GM12878 (cell line): Measurements from ENCODE around the gene RPS3A. TPM values are rescaled to one million over a fixed set of nuclear protein-coding genes. Genes with fewer than 3 reads are reported as not detected.

ENCODE experiments used
- ATAC-seq: fragments of 200-7000 bp; cut with Tn5 transposase; 3 replicates; pipeline ENCODE4 v1.9.1; 2020; ENCODE audit warnings: mild to moderate bottlenecking, moderate library complexity
- BruUV-seq: library from RNA; stranded (reverse); fragments of 400-500 nt; replicated peaks from 2 replicates; lab custom pipeline; 2021; lab: Mats Ljungman, UMichigan
- CTCF ChIA-PET: fragments of 300-600 bp; sonication (Branson Sonifier 250); formaldehyde crosslinking; extraction: SDS; loops from one replicate; lab custom pipeline; 2021; ENCODE audit warnings: inconsistent platforms; lab: Yijun Ruan, JAX
- POLR2A ChIA-PET: fragments of 350-600 bp; formaldehyde crosslinking; extraction: SDS; loops from one replicate; lab custom pipeline; 2021; ENCODE audit warnings: inconsistent platforms; lab: Charles Lee
- RAD21 ChIA-PET: fragments of 300-600 bp; sonication (Branson Sonifier 250); formaldehyde crosslinking; loops from one replicate; lab custom pipeline; 2023; ENCODE audit warnings: antibody characterized with exemption; ENCODE audit not compliant: unreplicated experiment; lab: Charles Lee
- SMC1A ChIA-PET: fragments of 300-600 bp; sonication (Branson Sonifier 250); formaldehyde crosslinking; loops from one replicate; lab custom pipeline; 2023; ENCODE audit not compliant: unreplicated experiment, uncharacterized antibody; lab: Charles Lee
- DNase-seq: peaks from one replicate; pipeline ENCODE4 v3.0.0-alpha.2; 2011; ENCODE audit warnings: low read depth, low spot score
- FAIRE-seq: peaks from 3 replicates; lab custom pipeline; 2011; peaks lifted over from hg19 to GRCh38; lab: Jason Lieb, UNC
- H2AFZ ChIP-seq: 2 replicates; pipeline ENCODE4 v1.6.0; 2011; ENCODE audit warnings: low read depth, low read length, control low read depth; ENCODE audit not compliant: control insufficient read depth
- H3K27ac ChIP-seq: 2 replicates; pipeline ENCODE4 v1.5.1; 2011; ENCODE audit warnings: control low read depth; ENCODE audit not compliant: control insufficient read depth, insufficient read depth
- H3K27me3 ChIP-seq, 2 experiments: replicated peaks in 1 of 2; 2 replicates each; pipeline versions ENCODE4 v1.6.0 to v1.6.1; 2011; ENCODE audit warnings: low read length in 1 of 2; ENCODE audit not compliant: control insufficient read depth in 2 of 2, insufficient read depth in 2 of 2
- H3K36me3 ChIP-seq, 2 experiments: 2 replicates each; pipeline ENCODE4 v1.5.1; 2011; ENCODE audit warnings: low read length in 1 of 2; ENCODE audit not compliant: control insufficient read depth in 2 of 2, insufficient read depth in 2 of 2
- H3K4me1 ChIP-seq: 2 replicates; pipeline ENCODE4 v1.6.1; 2011; ENCODE audit warnings: mild to moderate bottlenecking, low read length, moderate library complexity, mixed read lengths; ENCODE audit not compliant: control insufficient read depth, insufficient read depth
- H3K4me2 ChIP-seq: 2 replicates; pipeline ENCODE4 v1.6.0; 2011; ENCODE audit warnings: control low read depth; ENCODE audit not compliant: control insufficient read depth, insufficient read depth
- H3K4me3 ChIP-seq: fragments of 200-600 bp; sonication (generic); 2 replicates; pipeline ENCODE4 v1.5.1; 2016
- H3K79me2 ChIP-seq: 2 replicates; pipeline ENCODE4 v1.6.0; 2011; ENCODE audit warnings: low read length; ENCODE audit not compliant: control insufficient read depth, insufficient read depth
- H3K9ac ChIP-seq: 2 replicates; pipeline ENCODE4 v1.8.0; 2011; ENCODE audit warnings: low read length, control low read depth, mixed read lengths; ENCODE audit not compliant: control insufficient read depth, insufficient read depth
- H3K9me3 ChIP-seq: replicated peaks from 3 replicates; pipeline ENCODE4 v1.5.1; 2011; ENCODE audit warnings: mild to moderate bottlenecking, low read length; ENCODE audit not compliant: control insufficient read depth, insufficient read depth
- H4K20me1 ChIP-seq: 2 replicates; pipeline ENCODE4 v1.6.0; 2011; ENCODE audit not compliant: control insufficient read depth, insufficient read depth
- ATF2 ChIP-seq: IDR thresholded peaks from 2 replicates; pipeline ENCODE4 v1.6.1; 2012; ENCODE audit warnings: low read length, inconsistent platforms
- ATF7 ChIP-seq: fragments of 450-650 bp; IDR thresholded peaks from 2 replicates; pipeline ENCODE4 v1.6.1; 2016; ENCODE audit warnings: low read depth, mild to moderate bottlenecking
- CREM ChIP-seq: IDR thresholded peaks from 2 replicates; pipeline ENCODE4 v1.6.1; 2014; ENCODE audit warnings: antibody characterized with exemption, low read depth
- GATAD2B ChIP-seq: fragments of 450-650 bp; conservative IDR thresholded peaks from 2 replicates; pipeline ENCODE4 v1.6.1; 2017; ENCODE audit warnings: low read depth, mild to moderate bottlenecking, moderate library complexity
- KDM1A ChIP-seq: fragments of 200-600 bp; sonication (generic); IDR thresholded peaks from 2 replicates; pipeline ENCODE4 v1.6.1; 2016; ENCODE audit warnings: borderline replicate concordance
- MAX ChIP-seq: IDR thresholded peaks from 2 replicates; pipeline ENCODE4 v1.6.1; 2012; ENCODE audit warnings: low read depth, low read length, improper control_type of control experiment
- NFXL1 ChIP-seq: fragments of 450-650 bp; IDR thresholded peaks from 2 replicates; pipeline ENCODE4 v1.6.1; 2017; ENCODE audit warnings: antibody characterized with exemption, mild to moderate bottlenecking, borderline replicate concordance
- POLR2A ChIP-seq: IDR thresholded peaks from 2 replicates; pipeline ENCODE4 v1.6.1; 2011; ENCODE audit warnings: low read depth, mild to moderate bottlenecking, low read length
- POLR2AphosphoS2 ChIP-seq: IDR thresholded peaks from 2 replicates; pipeline ENCODE4 v1.6.1; 2011; ENCODE audit warnings: low read depth, mild to moderate bottlenecking, low read length, improper control_type of control experiment, moderate library complexity
- RB1 ChIP-seq: fragments of 450-650 bp; formaldehyde crosslinking; IDR thresholded peaks from 2 replicates; pipeline ENCODE4 v1.6.1; 2017; ENCODE audit warnings: mild to moderate bottlenecking, borderline replicate concordance
- RCOR1 ChIP-seq: conservative IDR thresholded peaks from 2 replicates; pipeline ENCODE4 v1.6.1; 2012; ENCODE audit warnings: low read depth, low read length, improper control_type of control experiment
- RELB ChIP-seq: fragments of 450-650 bp; IDR thresholded peaks from 2 replicates; pipeline ENCODE4 v1.6.1; 2017; ENCODE audit warnings: low read depth, mild to moderate bottlenecking, moderate library complexity
- SREBF2 ChIP-seq: IDR thresholded peaks from 2 replicates; pipeline ENCODE4 v1.6.1; 2012; ENCODE audit warnings: mild to moderate bottlenecking, low read length
- TBL1XR1 ChIP-seq: IDR thresholded peaks from 2 replicates; pipeline ENCODE4 v1.6.1; 2012; ENCODE audit warnings: low read depth, low read length, improper control_type of control experiment
- TCF7 ChIP-seq: IDR thresholded peaks from 2 replicates; pipeline ENCODE4 v1.6.1; 2014; ENCODE audit warnings: antibody characterized with exemption, borderline replicate concordance
- USF2 ChIP-seq: IDR thresholded peaks from 2 replicates; pipeline ENCODE4 v1.6.1; 2011; ENCODE audit warnings: low read depth, low read length, improper control_type of control experiment, borderline replicate concordance
- ZNF217 ChIP-seq: fragments of 450-650 bp; IDR thresholded peaks from 2 replicates; pipeline ENCODE4 v1.6.1; 2017; ENCODE audit warnings: antibody characterized with exemption, mild to moderate bottlenecking
- WGBS: methylation state at CpG from one replicate; pipeline ENCODE4 v1.1.6; 2016; ENCODE audit warnings: low lambda C conversion rate; ENCODE audit not compliant: insufficient replicate concordance, insufficient coverage; ENCODE audit errors: missing lambda C conversion rate; 5-methylcytosine and 5-hydroxymethylcytosine counted together
- in situ Hi-C: fragments of 300-500 bp; cut with MboI; formaldehyde crosslinking; loops from 9 replicates; pipeline ENCODE4 v1.14.3; 2018; ENCODE audit warnings: mixed read lengths
- intact Hi-C: fragments of 100-400 bp; cut with micrococcal nuclease; formaldehyde crosslinking; loops from one replicate; pipeline ENCODE4 v1.14.2; 2022; ENCODE audit not compliant: unreplicated experiment
- polyA plus RNA-seq, 11 experiments: library from polyadenylated mRNA; depleted of rRNA in 4 of 11; unstranded in 6 of 11; stranded (reverse) in 5 of 11; fragments of >200 nt; fragmentation: Nextera tagmentation in 4 of 11; fragmentation: Illumina TruSeq in 1 of 11; extraction: Ambion mirVana in 4 of 11; extraction: Trizol in 1 of 11; gene quantifications; 1 replicate in 1 of 11; 2 replicates in 10 of 11; pipeline versions ENCODE4 v1.2.1 to v1.2.3, GENCODE V29; 2011 to 2016; ENCODE audit warnings: inconsistent platforms in 2 of 11, missing spikeins in 2 of 11, low read depth in 1 of 11
- total RNA-seq, 4 experiments: library from RNA; depleted of rRNA in 3 of 4; stranded (reverse); fragments of >200 nt in 3 of 4; fragmentation: Illumina TruSeq in 1 of 4; extraction: Trizol in 1 of 4; gene quantifications; 2 replicates each; pipeline versions ENCODE4 v1.2.1 to v1.2.3, GENCODE V29; 2013 to 2021

RPS3A gene
- total and polyA plus RNA-seq, 10 of the 15 experiments (the other 5 are each of a cell fraction or from before 2014, with no cell fraction given), result 1,754 to 5,827 (median 3,527) TPM

GRCh38 chr4:151143811-151144210 is 44.4 kb downstream of the RPS3A start (continued):
- no peak for TF ChIP-seq RELB

GRCh38 chr4:151144329-151145072 is 45.1 kb downstream of the RPS3A start:
- Histone ChIP-seq H3K36me3 (no peaks in the 10 kb centered on the region), H3K27ac (no peak overlapping the region), H3K27me3 (no peaks in the 10 kb centered on the region), H3K4me3 (no peak overlapping the region), H2AFZ (no peak overlapping the region), H3K4me1 (no peaks in the 10 kb centered on the region), H3K4me2 (no peak overlapping the region), H3K9ac (no peak overlapping the region), H4K20me1 (no peaks in the 10 kb centered on the region), H3K79me2 (no peaks in the 10 kb centered on the region), H3K9me3 (no peaks in the 10 kb centered on the region)
- WGBS, result 72% methylated on average over 5 of the region's 5 CpGs
- POLR2A ChIA-PET, result no interaction called here
- intact Hi-C loops (no loop called here), in situ Hi-C loops (no loop called here)
- RAD21 ChIA-PET, result no interaction called here
- CTCF ChIA-PET, result interaction anchor here (0.6 to 1.3 kb wide), 2 partner anchors 20 to 27 kb away, joined by 3 to 4 read pairs; no protein-coding TSS in a partner anchor
- SMC1A ChIA-PET, result interaction anchor here (1.2 to 1.7 kb wide), 3 partner anchors 13 to 165 kb away, joined by 3 read pairs; no protein-coding TSS in a partner anchor
- DNase-seq (no peak), FAIRE-seq (no peak), ATAC-seq (no peak)
- no TSS peak for BruUV-seq
- no peak for TF ChIP-seq RCOR1
- TF ChIP-seq ATF7, result no peak
- TF ChIP-seq MAX, result no peak
- no peak for TF ChIP-seq ZNF217
- no peak for TF ChIP-seq ATF2
- no peak for TF ChIP-seq RB1
- TF ChIP-seq SREBF2, result no peak
- TF ChIP-seq CREM, result no peak
- no peak for TF ChIP-seq TBL1XR1
- no peak for TF ChIP-seq NFXL1
- TF ChIP-seq TCF7, result no peak
- TF ChIP-seq POLR2A, result no peak
- TF ChIP-seq KDM1A, result no peak
- TF ChIP-seq GATAD2B, result no peak
- no peak for TF ChIP-seq USF2
- TF ChIP-seq POLR2AphosphoS2, result no peak
